SK-N-MC (cell line): ENCODE measurements around the gene MIA3.

Source experiments
- EZH2 ChIP-seq: fragments of 200-600 bp; sonication (generic); IDR thresholded peaks from one replicate; pipeline ENCODE4 v1.6.1; 2017; ENCODE audit warnings: antibody characterized with exemption
- FOXP2 ChIP-seq: optimal IDR thresholded peaks from 2 replicates; pipeline ENCODE3; 2011; ENCODE audit warnings: mild to moderate bottlenecking, moderate library complexity; ENCODE audit not compliant: insufficient read depth; ENCODE audit errors: extremely low read length, control extremely low read depth
- POLR2AphosphoS5 ChIP-seq: IDR thresholded peaks from 2 replicates; pipeline ENCODE4 v1.6.1; 2012; ENCODE audit warnings: mild to moderate bottlenecking, low read depth, low read length, borderline replicate concordance

GRCh38 chr1:222613627-222614026, 4.3 kb upstream of the MIA3 start:
- TF ChIP-seq POLR2AphosphoS5 (no peak), EZH2 (no peak), FOXP2 (no peak)
